ENCODE results near the gene SLC23A3. TPM values are rescaled to one million over a fixed set of nuclear protein-coding genes. Genes with fewer than 3 reads are reported as not detected.

SLC23A3 gene
- 0.23 TPM for total RNA-seq

DNA sequence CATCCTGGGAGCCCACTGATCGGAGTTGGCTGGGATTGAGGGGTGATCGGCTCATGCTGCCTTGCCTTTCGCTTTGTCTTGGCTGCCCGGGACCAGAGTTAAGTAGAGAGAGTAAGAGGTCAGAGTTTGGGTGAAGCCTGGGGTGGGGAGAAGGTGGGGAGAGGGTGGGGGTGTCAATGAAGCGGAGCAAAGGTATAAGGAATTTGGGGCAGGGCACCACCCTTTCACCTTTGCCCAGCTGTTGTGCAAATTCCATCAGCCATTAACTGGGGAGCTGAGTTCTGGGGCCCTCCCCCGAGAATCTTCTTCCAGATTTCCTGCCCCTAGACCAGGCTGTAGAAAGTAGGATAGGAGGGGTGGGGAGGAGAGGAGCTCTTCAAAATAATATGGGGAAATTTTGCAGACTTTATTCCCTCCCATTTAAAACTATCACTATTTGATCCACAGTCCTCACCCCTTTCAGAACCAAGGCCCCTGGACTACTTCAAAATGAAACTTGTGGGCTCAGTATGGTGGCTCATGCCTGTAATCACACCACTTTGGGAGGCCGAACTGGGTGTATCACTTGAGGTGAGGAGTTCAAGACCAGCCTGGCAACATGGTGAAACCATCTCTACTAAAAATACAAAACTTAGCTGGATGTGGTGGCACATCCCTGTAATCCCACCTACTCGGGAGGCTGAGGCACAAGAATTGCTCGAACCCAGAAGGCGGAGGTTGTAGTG lies at the start of gene SLC23A3:
Gene SLC23A3, minus strand, starts transcription at position 100 of the 725 bp plus-strand sequence. Its CDS starts 45 bp downstream, at position 55.

DNA sequence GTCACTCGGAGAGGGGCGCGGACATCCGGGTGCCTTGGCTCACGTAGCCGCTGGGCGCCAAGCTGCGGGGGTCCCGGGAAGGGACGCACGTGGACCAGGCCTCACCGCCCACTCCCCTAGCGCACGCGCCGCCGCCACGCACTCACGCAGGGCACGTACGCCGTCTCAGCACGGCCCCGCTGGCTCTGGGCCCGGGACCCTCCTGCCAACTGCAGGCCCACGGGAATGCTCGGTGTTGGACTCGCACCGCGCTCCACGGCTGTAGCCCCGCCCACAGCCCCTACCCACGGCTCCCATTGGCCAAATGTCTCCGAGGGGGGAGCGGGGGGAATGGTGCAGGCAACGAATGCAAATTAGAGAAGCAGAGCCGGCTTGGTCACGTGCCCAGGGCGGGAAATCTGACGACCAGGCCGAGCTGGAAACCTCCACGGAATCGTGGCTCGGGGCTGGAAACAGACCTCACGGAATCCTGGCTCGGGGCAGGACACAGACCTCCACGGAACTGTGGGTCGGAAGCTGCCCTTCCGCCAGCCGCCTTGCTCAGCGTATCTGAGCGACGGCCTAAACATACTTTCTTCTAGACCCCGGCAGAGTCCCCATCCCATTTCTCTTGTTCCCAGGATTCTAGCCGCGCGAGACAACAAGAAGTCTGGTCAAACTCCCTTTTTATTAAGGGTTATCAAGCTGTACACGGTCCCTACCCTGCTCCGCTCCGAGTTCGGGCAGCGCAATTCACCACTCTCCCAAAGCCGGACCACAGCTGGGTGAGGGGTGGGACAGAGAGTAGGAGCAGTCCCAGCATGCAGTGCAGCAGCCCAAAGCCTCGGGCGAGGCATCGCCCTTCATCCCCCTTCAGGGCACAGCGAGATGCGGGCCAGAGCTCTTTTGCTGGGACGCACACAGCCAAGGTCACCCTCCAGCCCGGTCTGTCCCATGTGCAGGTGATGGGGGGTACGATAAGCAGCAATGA lies 49.2 kb upstream of the SLC23A3 start, which contains the start of gene ABCB6:
Gene ABCB6, minus strand, starts transcription at position 227 of the 970 bp plus-strand sequence. CDS start 285 bp downstream, outside the sequence.

GRCh38 chr2:219206328-219207133 lies 36.7 kb upstream of the SLC23A3 start, which contains the start of gene ZFAND2B:
ZFAND2B (plus strand) TSS chr2:219206782; CDS start chr2:219206988, 206 bp downstream.

DNA sequence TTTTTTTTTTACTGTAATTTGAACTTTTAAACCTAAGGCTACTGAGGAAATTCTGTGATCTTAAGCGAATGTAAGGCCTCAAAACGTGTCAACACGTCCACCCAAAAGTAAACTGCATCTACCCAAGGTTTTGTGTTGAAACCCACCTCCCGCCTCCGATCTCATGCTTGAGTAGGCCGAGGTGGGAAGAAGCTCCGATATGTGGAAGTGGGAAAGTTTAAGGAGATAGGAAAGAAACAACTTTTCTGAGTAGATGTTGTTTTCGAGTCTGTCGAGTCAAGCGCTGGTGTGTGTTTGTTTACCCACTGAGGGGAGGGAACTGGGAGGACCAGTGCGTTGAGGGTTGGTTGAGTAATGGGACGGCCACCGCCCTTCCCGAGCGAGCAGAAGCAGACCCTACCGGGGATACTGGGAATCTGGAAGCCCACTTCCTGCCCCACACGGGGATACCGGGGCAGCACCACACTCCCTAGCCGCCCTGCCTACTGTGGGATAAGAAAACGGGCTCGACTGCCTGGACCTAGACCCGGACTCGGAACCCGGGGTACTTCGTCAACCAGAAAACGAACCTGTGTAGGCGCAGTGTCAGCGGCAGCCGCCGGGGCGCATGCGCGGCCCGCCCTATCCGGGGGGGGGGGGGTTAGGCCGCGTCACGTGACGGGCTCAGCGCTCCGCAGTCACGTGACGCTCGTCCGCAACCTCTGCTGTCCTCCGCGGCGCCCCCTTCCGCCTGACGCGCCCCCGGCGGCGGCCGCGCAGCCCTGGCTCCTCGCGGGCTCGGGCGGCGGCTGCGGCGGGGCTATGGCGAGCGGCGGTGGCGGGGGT lies 7.9 kb upstream of the SLC23A3 start, which contains the start of gene RETREG2:
Gene RETREG2, plus strand, starts transcription at position 724 of the 825 bp plus-strand sequence. Its CDS starts 78 bp downstream, at position 802.

GRCh38 chr2:219176818-219177551 lies 7.2 kb upstream of the SLC23A3 start, which contains the start of gene CNPPD1:
CNPPD1 (minus strand) TSS chr2:219176925; CDS start chr2:219176828, 97 bp downstream.

DNA sequence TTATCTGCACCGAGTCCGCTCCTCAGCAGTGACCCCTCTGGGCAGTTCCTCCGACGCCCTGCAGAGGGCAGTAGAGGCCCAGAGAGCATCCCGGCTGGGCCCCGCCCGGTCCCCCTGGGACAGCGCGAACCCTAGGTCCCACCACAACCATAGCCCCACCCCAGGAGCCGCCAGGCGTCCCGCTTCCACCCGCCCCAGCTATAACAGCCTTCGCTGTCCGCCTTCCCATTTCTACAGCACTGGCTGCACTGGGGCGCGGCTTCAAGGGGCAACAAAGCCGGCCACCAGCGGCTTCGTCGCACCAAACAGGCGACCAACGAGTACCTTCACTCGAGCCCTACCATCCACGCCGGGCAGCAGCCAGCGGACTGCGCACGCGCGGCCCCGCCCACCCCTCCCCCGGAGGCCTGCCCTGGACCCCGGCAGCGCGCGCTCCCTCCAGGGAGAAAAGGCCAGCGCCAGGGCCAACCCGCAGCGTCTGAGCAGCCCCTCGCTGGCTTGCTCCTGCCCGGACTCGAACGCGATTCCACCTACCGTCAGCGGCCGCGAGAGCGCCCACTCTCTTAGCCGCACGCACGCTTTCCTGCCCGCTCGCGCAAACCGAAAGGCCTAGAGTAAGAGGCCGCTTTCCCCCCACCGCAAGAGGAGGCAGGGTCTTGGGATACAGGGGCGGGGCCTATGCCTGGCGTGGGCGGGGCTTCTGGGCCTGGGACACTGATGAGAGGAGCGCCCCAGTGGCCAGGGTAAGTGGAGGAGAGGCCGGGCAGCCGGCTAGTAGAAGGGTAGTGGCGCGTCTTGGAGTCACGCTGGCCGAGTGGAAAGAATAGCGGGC lies 9.4 kb downstream of the SLC23A3 start, which contains the start of gene NHEJ1:
Gene NHEJ1, minus strand, starts transcription at position 630 of the 832 bp plus-strand sequence. CDS start 2,453 bp downstream, outside the sequence.

Other genes starting within 250 kb of the SLC23A3 start
- 13.4 TPM for gene CDK5R2, start 210.4 kb downstream of the SLC23A3 start, total RNA-seq
- gene FEV, start 184.8 kb downstream of the SLC23A3 start, total RNA-seq = not detected
- not detected for gene CRYBA2, start 176.6 kb downstream of the SLC23A3 start, total RNA-seq
- 2.3 TPM for gene CFAP65, start 128.5 kb downstream of the SLC23A3 start, total RNA-seq
- 0.69 TPM for gene IHH, start 109.1 kb downstream of the SLC23A3 start, total RNA-seq
- 10.1 TPM for gene NHEJ1, start 9.2 kb downstream of the SLC23A3 start, total RNA-seq
- 27.2 TPM for gene CNPPD1, start 6.9 kb upstream of the SLC23A3 start, total RNA-seq
- 85.6 TPM for gene RETREG2, start 8.2 kb upstream of the SLC23A3 start, total RNA-seq
- 12.5 TPM for gene ZFAND2B, start 36.8 kb upstream of the SLC23A3 start, total RNA-seq
- 30.0 TPM for gene ABCB6, start 48.9 kb upstream of the SLC23A3 start, total RNA-seq
- 31.8 TPM for gene ATG9A, start 59.6 kb upstream of the SLC23A3 start, total RNA-seq
- 29.3 TPM for gene ANKZF1, start 59.8 kb upstream of the SLC23A3 start, total RNA-seq
- 10.1 TPM for gene GLB1L, start 75.4 kb upstream of the SLC23A3 start, total RNA-seq
- gene STK16, start 75.5 kb upstream of the SLC23A3 start, total RNA-seq = 15.5 TPM
- gene TUBA4B, start 83.2 kb upstream of the SLC23A3 start, total RNA-seq = 1.2 TPM
- gene TUBA4A, start 83.9 kb upstream of the SLC23A3 start, total RNA-seq = 16.4 TPM
- 91.6 TPM for gene DNAJB2, start 109.3 kb upstream of the SLC23A3 start, total RNA-seq
- gene PTPRN, start 139.4 kb upstream of the SLC23A3 start, total RNA-seq = 66.9 TPM
- 1.8 TPM for gene RESP18, start 162.7 kb upstream of the SLC23A3 start, total RNA-seq
- 21.0 TPM for gene DNPEP, start 217.9 kb upstream of the SLC23A3 start, total RNA-seq
- gene DES, start 248.3 kb upstream of the SLC23A3 start, total RNA-seq = 1.4 TPM

Measured in diencephalon (tissue), 1 donor.